ENCODE data around the gene AEN. TPM values are rescaled to one million over a fixed set of nuclear protein-coding genes. Genes with fewer than 3 reads are reported as not detected.

Gene AEN
- total and polyA plus RNA-seq, 2 of the 8 experiments (the other 6 are each of a cell fraction or from before 2014, with no cell fraction given) = 112 to 122 TPM

- no peak for FAIRE-seq
- Histone ChIP-seq H3K4ac (replicated peaks; ENCODE audit: insufficient read length, low read depth, low read length) (no peak overlapping the region), H3K79me2 (ENCODE audit: control insufficient read depth in 1 of 2, insufficient read depth in 2 of 2, low read length in 2 of 2) (no peaks in the 10 kb centered on the region), H4K8ac (ENCODE audit: extremely low read depth, insufficient read depth, low read length) (no peak overlapping the region; the same call in 1 of the 2 replicates), H2AK5ac (ENCODE audit: low read depth, low read length) (no peak overlapping the region), H3K9ac (replicated peaks in 1 of 4; ENCODE audit: extremely low read depth in 1 of 4, low read depth in 3 of 4, low read length in 3 of 4) (no peak overlapping the region), H3K23me2 (ENCODE audit: low read depth, low read length) (no peaks in the 10 kb centered on the region), H2BK20ac (ENCODE audit: low read length) (no peak overlapping the region), H4K91ac (replicated peaks; ENCODE audit: insufficient read length, low read length) (no peak overlapping the region), H2BK15ac (ENCODE audit: low read length) (no peak overlapping the region), H2BK120ac (replicated peaks; ENCODE audit: low read depth, low read length) (no peak overlapping the region), H3K36me3 (ENCODE audit: control insufficient read depth in 2 of 4, insufficient read depth in 4 of 4, low read length in 3 of 4) (no peaks in the 10 kb centered on the region), H2AFZ (ENCODE audit: low read length) (no peak overlapping the region), H3K23ac (ENCODE audit: insufficient read length) (no peak overlapping the region), H3K4me3 (ENCODE audit: extremely low read depth in 1 of 4, insufficient read depth in 2 of 4, low read depth in 3 of 4, low read length in 4 of 4) (no peak overlapping the region), H2BK5ac (ENCODE audit: low read depth, low read length) (no peak overlapping the region), H3K27ac (ENCODE audit: low read depth, low read length) (no peak overlapping the region), H3K4me1 (replicated peaks in 1 of 4; ENCODE audit: control insufficient read depth in 3 of 4, insufficient read depth in 4 of 4, low read length in 3 of 4) (peaks cover 0 to 17% (median 11%) of the 10 kb centered on the region in 4 experiments; a peak in 6 of 7 replicates), H3K4me2 (ENCODE audit: insufficient read depth in 1 of 2, low read depth in 2 of 2, low read length in 2 of 2) (no peak overlapping the region), H3K27me3 (replicated peaks in 1 of 4; ENCODE audit: control insufficient read depth in 3 of 4, extremely low read depth in 1 of 4, insufficient read depth in 3 of 4, low read length in 3 of 4) (no peaks in the 10 kb centered on the region; a peak in 1 of 7 replicates), H2BK12ac (ENCODE audit: low read depth, low read length) (no peak overlapping the region), H3K9me3 (ENCODE audit: insufficient read depth in 2 of 2, low read depth in 1 of 2, low read length in 1 of 2) (no peaks in the 10 kb centered on the region), H3K56ac (replicated peaks; ENCODE audit: insufficient read length, low read depth, low read length) (no peak overlapping the region), H3K14ac (ENCODE audit: insufficient read length) (no peak overlapping the region), H4K5ac (ENCODE audit: insufficient read length, low read depth, low read length) (no peak overlapping the region), H3K18ac (ENCODE audit: extremely low read depth, low read length) (no peak overlapping the region; the same call in 1 of the 2 replicates), H4K20me1 (replicated peaks in 1 of 2; ENCODE audit: control insufficient read depth in 1 of 2, insufficient read depth in 2 of 2, low read length in 2 of 2) (no peaks in the 10 kb centered on the region), H3K79me1 (ENCODE audit: low read depth, low read length) (no peaks in the 10 kb centered on the region)
- ChIA-PET POLR2A (ENCODE audit: partially characterized antibody) (interaction anchor here (1.0 to 2.3 kb wide), 3 partner anchors 17 to 74 kb away, joined by 4 to 7 read pairs (median 4); partner anchors contain the start of gene ISG20), CTCF (ENCODE audit: partially characterized antibody) (interaction anchor here (0.9 to 8.1 kb wide), 15 partner anchors 9 to 180 kb away, joined by 3 to 114 read pairs (median 5); no protein-coding TSS in a partner anchor)
- WGBS, 2 experiments (ENCODE audit: extremely low coverage in 1 of 2, insufficient coverage in 1 of 2, insufficient read length in 1 of 2, insufficient replicate concordance in 2 of 2, low coverage in 1 of 2, low lambda C conversion rate in 2 of 2, missing lambda C conversion rate in 1 of 2) = 95% methylated on average over 14 of the region's 14 CpGs; no CpG with 5 or more reads in 1 of the 2 experiments
- DNase-seq (ENCODE audit: low read depth in 1 of 2, low spot score in 2 of 2) = no peak
- TF ChIP-seq CREB1 (IDR thresholded peaks at IDR 0.05) = no peak
- TF ChIP-seq SUZ12 (IDR thresholded peaks at IDR 0.05; ENCODE audit: low read length) = no peak
- no peak for TF ChIP-seq SAP30 (IDR thresholded peaks at IDR 0.05; ENCODE audit: insufficient read depth, insufficient replicate concordance, low read length)
- no peak for TF ChIP-seq GABPA (IDR thresholded peaks at IDR 0.05; ENCODE audit: borderline replicate concordance, insufficient read depth, low read length)
- no peak for TF ChIP-seq SIX5 (IDR thresholded peaks at IDR 0.05; ENCODE audit: low read depth, low read length)
- TF ChIP-seq KDM4A (IDR thresholded peaks at IDR 0.05; ENCODE audit: low read depth, low read length, severe bottlenecking) = no peak
- no peak for TF ChIP-seq EZH2 (IDR thresholded peaks at IDR 0.05; ENCODE audit: low read depth, low read length, severe bottlenecking)
- no peak for TF ChIP-seq RBBP5 (IDR thresholded peaks at IDR 0.05; ENCODE audit: borderline replicate concordance, low read depth, low read length)
- TF ChIP-seq EGR1 (IDR thresholded peaks at IDR 0.05; ENCODE audit: borderline replicate concordance, low read depth, low read length) = no peak
- TF ChIP-seq TAF1 (IDR thresholded peaks at IDR 0.05; ENCODE audit: low read depth, low read length) = no peak
- no peak for TF ChIP-seq RXRA (IDR thresholded peaks at IDR 0.05; ENCODE audit: insufficient read depth, low read depth, low read length)
- no peak for TF ChIP-seq CHD2 (IDR thresholded peaks at IDR 0.05; ENCODE audit: low read length)
- no peak for TF ChIP-seq JUN (IDR thresholded peaks at IDR 0.05; ENCODE audit: low read depth, low read length)
- TF ChIP-seq BCL11A (IDR thresholded peaks at IDR 0.05; ENCODE audit: low read depth in 2 of 2, low read length in 2 of 2) = no peak
- TF ChIP-seq POLR2AphosphoS5 (IDR thresholded peaks at IDR 0.05; ENCODE audit: low read depth, low read length) = no peak
Measured at GRCh38 chr15:88655103-88655553, 34.0 kb downstream of the AEN start.
